Hematopoietic multipotent progenitor cell treated with erythropoietin and hydrocortisone succinate and interleukin-3 and kit ligand, for 17 days (in vitro differentiated cells): ENCODE results near the gene CTCF.

Experiments used
- DNase-seq: peaks from one replicate; pipeline ENCODE4 v3.0.0-alpha.2; 2015; ENCODE audit warnings: low spot score

The CTCF gene

DNA sequence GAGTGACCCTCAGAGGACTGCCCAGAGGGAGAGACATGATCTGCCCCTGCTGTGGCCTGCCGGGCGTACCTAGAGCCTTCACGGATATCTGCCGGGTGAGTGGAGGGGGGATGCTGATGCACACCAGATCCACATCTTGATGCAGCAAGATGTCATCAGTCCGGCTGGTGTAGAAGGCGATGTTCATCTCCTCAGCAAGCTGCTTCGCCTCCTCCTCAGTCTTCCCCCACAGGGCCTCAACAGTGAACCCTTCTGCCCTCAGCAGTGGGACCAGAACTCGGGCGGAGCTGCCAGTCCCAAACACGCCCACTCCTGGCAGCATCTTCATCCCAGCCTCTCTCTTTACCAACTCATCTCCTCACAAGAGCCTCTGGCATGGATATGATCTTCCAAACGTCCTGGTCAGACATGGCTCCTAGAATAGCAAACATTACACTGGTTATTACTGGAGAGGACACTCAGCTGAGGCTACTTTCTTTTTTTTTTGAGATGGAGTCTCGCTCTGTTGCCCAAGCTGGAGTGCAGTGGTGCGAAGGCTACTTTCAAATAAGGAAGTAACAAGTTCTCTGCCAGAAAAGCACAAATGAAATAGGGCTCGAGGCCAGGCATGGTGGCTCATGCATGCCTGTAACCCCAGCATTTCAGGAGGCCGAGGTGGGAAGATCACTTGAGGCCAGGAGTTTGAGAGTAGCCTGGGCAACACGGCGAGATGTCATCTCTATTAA is 123.2 kb downstream of the CTCF start:
- DNase-seq, result no peak
